B cell (primary cell): ENCODE measurements around the gene PHPT1. TPM values are rescaled to one million over a fixed set of nuclear protein-coding genes. Genes with fewer than 3 reads are reported as not detected.

Experiments
- ATAC-seq: fragments of 200-7000 bp; cut with Tn5 transposase; one replicate; pipeline ENCODE4 v1.10.0; 2021; ENCODE audit warnings: low read depth, mild to moderate bottlenecking, moderate number of reproducible peaks, moderate library complexity
- CTCF ChIA-PET: fragments of 350-600 bp; sonication (Branson Sonifier 250); formaldehyde crosslinking; loops from one replicate; lab custom pipeline; 2021; ENCODE audit warnings: antibody characterized with exemption, inconsistent platforms; lab: Charles Lee
- POLR2A ChIA-PET: fragments of 350-600 bp; sonication (Branson Sonifier 250); formaldehyde crosslinking; loops from one replicate; lab custom pipeline; 2021; ENCODE audit warnings: antibody characterized with exemption; lab: Charles Lee
- DNase-seq: peaks from one replicate; pipeline ENCODE4 v3.0.0; 2013
- H2AFZ ChIP-seq: 2 replicates; pipeline ENCODE4 v1.6.1; 2012; ENCODE audit warnings: mild to moderate bottlenecking, low read depth, low read length; ENCODE audit not compliant: insufficient read depth, poor library complexity, severe bottlenecking
- H3K27ac ChIP-seq, 2 donors: 1 replicate in 1 of 2; 2 replicates in 1 of 2; pipeline ENCODE4 v1.5.1; 2012 to 2013; ENCODE audit warnings: low read length in 2 of 2, mild to moderate bottlenecking in 2 of 2, moderate library complexity in 1 of 2
- H3K27me3 ChIP-seq, 4 experiments: fragments of 200-600 bp in 1 of 4; sonication (generic) in 1 of 4; replicated peaks in 1 of 4; 1 replicate in 2 of 4; 2 replicates in 2 of 4; pipeline versions ENCODE4 v1.6.1 to v1.7.0; 2013 to 2016; ENCODE audit warnings: low read length in 3 of 4, mild to moderate bottlenecking in 2 of 4, mixed read lengths in 1 of 4, moderate library complexity in 1 of 4; ENCODE audit not compliant: insufficient read depth in 4 of 4, control insufficient read depth in 3 of 4; ENCODE audit errors: control extremely low read depth in 1 of 4
- H3K36me3 ChIP-seq, 2 experiments: replicated peaks in 1 of 2; 1 replicate in 1 of 2; 2 replicates in 1 of 2; pipeline versions ENCODE4 v1.6.1 to v1.7.1; 2013; ENCODE audit warnings: low read length in 1 of 2; ENCODE audit not compliant: insufficient read depth in 2 of 2, control insufficient read depth in 1 of 2; ENCODE audit errors: control extremely low read depth in 1 of 2, extremely low read depth in 1 of 2
- H3K4me1 ChIP-seq, 2 donors: fragments of 200-600 bp in 1 of 2; sonication (generic) in 1 of 2; 1 replicate in 1 of 2; 2 replicates in 1 of 2; pipeline versions ENCODE4 v1.5.1 to v1.6.1; 2013 to 2017; ENCODE audit warnings: low read length in 2 of 2; ENCODE audit not compliant: control insufficient read depth in 2 of 2, insufficient read depth in 2 of 2
- H3K4me2 ChIP-seq: replicated peaks from 2 replicates; pipeline ENCODE3; 2012; ENCODE audit warnings: mild to moderate bottlenecking, low read depth, low read length; ENCODE audit not compliant: poor library complexity, severe bottlenecking
- H3K4me3 ChIP-seq, 5 experiments: fragments of 200-600 bp in 1 of 5; sonication (generic) in 1 of 5; 1 replicate in 3 of 5; 2 replicates in 2 of 5; pipeline versions ENCODE4 v1.5.1 to v1.7.0; 2011 to 2016; ENCODE audit warnings: low read length in 4 of 5, mild to moderate bottlenecking in 4 of 5, low read depth in 2 of 5, control low read depth in 1 of 5, moderate library complexity in 1 of 5; ENCODE audit not compliant: insufficient read depth in 1 of 5; ENCODE audit errors: control extremely low read depth in 1 of 5, extremely low read depth in 1 of 5
- H3K79me2 ChIP-seq: fragments of 200-600 bp; sonication (generic); one replicate; pipeline ENCODE4 v1.6.0; 2016; ENCODE audit warnings: low read length; ENCODE audit not compliant: control insufficient read depth, insufficient read depth
- H3K9ac ChIP-seq: fragments of 200-600 bp; sonication (generic); 2 replicates; pipeline ENCODE4 v1.6.1; 2017; ENCODE audit warnings: mild to moderate bottlenecking, low read length, moderate library complexity
- H3K9me3 ChIP-seq, 3 donors: one replicate each; pipeline versions ENCODE4 v1.6.1 to v1.7.1; 2013; ENCODE audit warnings: low read length in 2 of 3; ENCODE audit not compliant: control insufficient read depth in 2 of 3, insufficient read depth in 1 of 3; ENCODE audit errors: control extremely low read depth in 1 of 3
- H4K20me1 ChIP-seq: 2 replicates; pipeline ENCODE4 v1.6.0; 2012; ENCODE audit warnings: mild to moderate bottlenecking, low read length; ENCODE audit not compliant: insufficient read depth, control insufficient read depth, poor library complexity, severe bottlenecking
- H3K27ac Mint-ChIP-seq: one replicate; pipeline ENCODE4 v1.8.0; 2021; ENCODE audit warnings: mixed read lengths
- H3K27me3 Mint-ChIP-seq: one replicate; pipeline ENCODE4 v1.8.0; 2021; ENCODE audit warnings: mixed read lengths
- H3K4me1 Mint-ChIP-seq: one replicate; pipeline ENCODE4 v1.8.0; 2021; ENCODE audit warnings: mixed read lengths
- H3K4me3 Mint-ChIP-seq: one replicate; pipeline ENCODE4 v1.8.0; 2021; ENCODE audit warnings: mixed read lengths
- H3K9me3 Mint-ChIP-seq: one replicate; pipeline ENCODE4 v1.8.0; 2022; ENCODE audit warnings: mixed read lengths; ENCODE audit not compliant: insufficient read depth
- EZH2 ChIP-seq: IDR thresholded peaks from 2 replicates; pipeline ENCODE4 v1.6.1; 2012; ENCODE audit warnings: borderline replicate concordance, low read depth, mild to moderate bottlenecking, moderate library complexity, low read length; ENCODE audit not compliant: insufficient read depth, poor library complexity, severe bottlenecking
- WGBS: methylation state at CpG from one replicate; pipeline ENCODE4 v1.1.5; 2013; ENCODE audit warnings: missing lambda C conversion rate; ENCODE audit not compliant: insufficient coverage; 5-methylcytosine and 5-hydroxymethylcytosine counted together
- intact Hi-C: fragments of 100-400 bp; cut with micrococcal nuclease; formaldehyde crosslinking; loops from one replicate; pipeline ENCODE4 v1.10.0; 2022
- polyA plus RNA-seq: library from polyadenylated mRNA; depleted of rRNA; stranded (reverse); fragments of >200 nt; gene quantifications from 2 replicates; pipeline ENCODE4 v1.2.3, GENCODE V29; 2012
- total RNA-seq, 2 donors: library from RNA; stranded (reverse); fragments of 120-200 nt in 1 of 2; gene quantifications; 1 replicate in 1 of 2; 2 replicates in 1 of 2; pipeline versions ENCODE4 v1.2.3 to v1.2.4, GENCODE V29; 2013 to 2022
- TF ChIP-seq, protein P1 (sequence below): fragments of 200-600 bp; IDR thresholded peaks from one replicate; pipeline ENCODE4 v1.8.0; 2022; ENCODE audit warnings: antibody characterized with exemption, mild to moderate bottlenecking

Gene PHPT1
- total and polyA plus RNA-seq, 2 donors (not counting 1 experiment from before 2014, with no cell fraction given), result 36.5 to 37.2 TPM

- POLR2A ChIA-PET, result no interaction called here
- Histone ChIP-seq H2AFZ (no peak overlapping the region), H3K9ac (no peak overlapping the region), H3K79me2 (no peaks in the 10 kb centered on the region), H3K4me1 (no peaks in the 10 kb centered on the region), H3K27me3 (no peaks in the 10 kb centered on the region), H3K4me3 (no peak overlapping the region), H3K27ac (no peak overlapping the region), H3K4me2 (no peak overlapping the region), H3K36me3 (peaks cover 0 to 12% of the 10 kb centered on the region in 2 experiments), H4K20me1 (no peaks in the 10 kb centered on the region), H3K9me3 (no peaks in the 10 kb centered on the region)
- no peak overlapping the region for H3K4me3 Mint-ChIP-seq
- WGBS, result 98% methylated on average over 19 of the region's 21 CpGs
- no peak overlapping the region for H3K27ac Mint-ChIP-seq
- TF ChIP-seq, protein P1, sequence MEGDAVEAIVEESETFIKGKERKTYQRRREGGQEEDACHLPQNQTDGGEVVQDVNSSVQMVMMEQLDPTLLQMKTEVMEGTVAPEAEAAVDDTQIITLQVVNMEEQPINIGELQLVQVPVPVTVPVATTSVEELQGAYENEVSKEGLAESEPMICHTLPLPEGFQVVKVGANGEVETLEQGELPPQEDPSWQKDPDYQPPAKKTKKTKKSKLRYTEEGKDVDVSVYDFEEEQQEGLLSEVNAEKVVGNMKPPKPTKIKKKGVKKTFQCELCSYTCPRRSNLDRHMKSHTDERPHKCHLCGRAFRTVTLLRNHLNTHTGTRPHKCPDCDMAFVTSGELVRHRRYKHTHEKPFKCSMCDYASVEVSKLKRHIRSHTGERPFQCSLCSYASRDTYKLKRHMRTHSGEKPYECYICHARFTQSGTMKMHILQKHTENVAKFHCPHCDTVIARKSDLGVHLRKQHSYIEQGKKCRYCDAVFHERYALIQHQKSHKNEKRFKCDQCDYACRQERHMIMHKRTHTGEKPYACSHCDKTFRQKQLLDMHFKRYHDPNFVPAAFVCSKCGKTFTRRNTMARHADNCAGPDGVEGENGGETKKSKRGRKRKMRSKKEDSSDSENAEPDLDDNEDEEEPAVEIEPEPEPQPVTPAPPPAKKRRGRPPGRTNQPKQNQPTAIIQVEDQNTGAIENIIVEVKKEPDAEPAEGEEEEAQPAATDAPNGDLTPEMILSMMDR, result no peak
- no peak for TF ChIP-seq EZH2
- H3K4me1 Mint-ChIP-seq, result no peaks in the 10 kb centered on the region
- DNase-seq (no peak), ATAC-seq (no peak)
- no peaks in the 10 kb centered on the region for H3K27me3 Mint-ChIP-seq
- intact Hi-C loops, result no loop called here
- H3K9me3 Mint-ChIP-seq, result no peaks in the 10 kb centered on the region
- CTCF ChIA-PET, result no interaction called here
Observed at GRCh38 chr9:136835932-136836904, 13.0 kb upstream of the PHPT1 start.

DNA sequence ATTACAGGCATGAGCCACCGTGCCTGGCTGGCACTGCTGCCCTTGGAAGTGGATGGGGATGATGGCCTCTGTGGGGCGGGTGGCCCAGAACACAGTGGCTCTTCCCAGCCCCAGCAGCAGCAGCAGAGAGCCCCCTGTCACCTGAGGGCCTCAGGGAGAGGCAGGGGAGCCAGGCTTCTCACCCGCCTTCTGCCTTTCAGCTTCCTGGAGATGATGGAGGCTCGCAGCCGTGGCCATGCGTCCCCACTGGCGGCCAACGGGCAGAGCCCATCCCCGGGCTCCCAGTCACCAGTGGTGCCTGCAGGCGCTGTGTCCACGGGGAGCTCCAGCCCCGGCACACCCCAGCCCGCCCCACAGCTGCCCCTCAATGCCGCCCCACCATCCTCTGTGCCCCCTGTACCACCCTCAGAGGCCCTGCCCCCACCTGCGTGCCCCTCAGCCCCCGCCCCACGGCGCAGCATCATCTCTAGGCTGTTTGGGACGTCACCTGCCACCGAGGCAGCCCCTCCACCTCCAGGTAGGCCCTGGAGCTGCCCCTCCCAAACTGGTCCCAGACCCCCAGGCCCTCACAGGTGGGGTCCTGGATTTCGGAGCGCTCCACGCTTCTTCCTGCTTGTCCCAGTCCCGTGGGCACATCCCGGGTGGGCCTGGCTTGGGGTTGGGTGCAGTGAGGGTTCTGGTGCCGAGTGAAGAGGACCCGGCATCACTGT, 11.9 kb upstream of the PHPT1 start:
- no peaks in the 10 kb centered on the region for H3K79me2 ChIP-seq
- CTCF ChIA-PET, result no interaction called here
- POLR2A ChIA-PET, result no interaction called here
- no peaks in the 10 kb centered on the region for H3K9me3 ChIP-seq
- no peak for TF ChIP-seq EZH2
- TF ChIP-seq, protein P1, result no peak
- WGBS, result 96% methylated on average over 16 of the region's 27 CpGs
- H4K20me1 ChIP-seq, result peaks cover 7% of the 10 kb centered on the region
- H3K27me3 Mint-ChIP-seq, result no peaks in the 10 kb centered on the region
- H3K4me2 ChIP-seq, result no peak overlapping the region
- ATAC-seq, result no peak
- no peak overlapping the region for H2AFZ ChIP-seq
- H3K9ac ChIP-seq, result no peak overlapping the region
- peaks cover 3% of the 10 kb centered on the region for H3K4me1 Mint-ChIP-seq
- H3K4me1 ChIP-seq, result peaks cover 0 to 6% of the 10 kb centered on the region in 2 donors
- no peak overlapping the region for H3K27ac ChIP-seq
- H3K4me3 ChIP-seq, result no peak overlapping the region
- no peak for DNase-seq
- peaks cover 0 to 4% of the 10 kb centered on the region in 2 experiments for H3K36me3 ChIP-seq
- no peak overlapping the region for H3K27ac Mint-ChIP-seq
- no peak overlapping the region for H3K4me3 Mint-ChIP-seq
- H3K27me3 ChIP-seq, result no peaks in the 10 kb centered on the region
- intact Hi-C loops, result no loop called here
- no peaks in the 10 kb centered on the region for H3K9me3 Mint-ChIP-seq
